K562 (cell line): ENCODE results near the gene SRSF1. TPM values are rescaled to one million over a fixed set of nuclear protein-coding genes. Genes with fewer than 3 reads are reported as not detected.

ENCODE experiments used
- CTCF ChIP-seq, 3 experiments: IDR thresholded peaks in 2 of 3; conservative IDR thresholded peaks in 1 of 3; 2 replicates each; pipeline ENCODE4 v1.5.1; 2011 to 2012; ENCODE audit warnings: low read length in 3 of 3, mild to moderate bottlenecking in 3 of 3, control low read depth in 2 of 3, improper control_type of control experiment in 1 of 3, inconsistent platforms in 1 of 3, low read depth in 1 of 3, mixed read lengths in 1 of 3, moderate library complexity in 1 of 3; ENCODE audit not compliant: insufficient read depth in 2 of 3
- NFYB ChIP-seq: IDR thresholded peaks from 2 replicates; pipeline ENCODE4 v1.6.1; 2011; ENCODE audit warnings: mild to moderate bottlenecking, moderate library complexity; ENCODE audit not compliant: insufficient read length; ENCODE audit errors: extremely low read depth
- NR2C2 ChIP-seq, 2 experiments: fragments of 200-800 bp in 1 of 2; sonication (Bioruptor generic) in 1 of 2; sonication (generic) in 1 of 2; formaldehyde crosslinking in 1 of 2; IDR thresholded peaks; 2 replicates each; pipeline versions ENCODE4 v1.6.1 to v1.8.0; 2016 to 2022; ENCODE audit warnings: mild to moderate bottlenecking in 1 of 2, missing compliant biosample characterization in 1 of 2, missing genetic modification characterization in 1 of 2, missing genetic modification reagents in 1 of 2
- NUFIP1 ChIP-seq: fragments of 450-650 bp; IDR thresholded peaks from 2 replicates; pipeline ENCODE4 v1.6.1; 2018; ENCODE audit not compliant: partially characterized antibody
- POLR2B ChIP-seq: fragments of 450-650 bp; IDR thresholded peaks from 2 replicates; pipeline ENCODE4 v1.6.1; 2018; ENCODE audit warnings: low read depth; ENCODE audit not compliant: partially characterized antibody
- RBBP5 ChIP-seq: fragments of 200-600 bp; sonication (generic); IDR thresholded peaks from 2 replicates; pipeline ENCODE4 v1.6.1; 2012; ENCODE audit warnings: borderline replicate concordance, mild to moderate bottlenecking, low read length, control low read depth, inconsistent platforms; ENCODE audit not compliant: insufficient read depth, poor library complexity, severe bottlenecking
- RBM15 ChIP-seq: fragments of 200-400 bp; formaldehyde crosslinking; IDR thresholded peaks from 2 replicates; pipeline ENCODE4 v1.6.1; 2018; ENCODE audit warnings: mild to moderate bottlenecking, low read length, moderate library complexity; ENCODE audit not compliant: insufficient read depth
- SMARCA4 ChIP-seq: fragments of 450-650 bp; IDR thresholded peaks from 2 replicates; pipeline ENCODE4 v1.6.1; 2016
- SNRNP70 ChIP-seq: fragments of 200-400 bp; formaldehyde crosslinking; optimal IDR thresholded peaks from 2 replicates; pipeline ENCODE3; 2017; ENCODE audit warnings: low read depth, low read length
- XRCC3 ChIP-seq: fragments of 450-650 bp; IDR thresholded peaks from 2 replicates; pipeline ENCODE4 v1.6.1; 2017; ENCODE audit warnings: mild to moderate bottlenecking, moderate library complexity
- ZBTB40 ChIP-seq, 2 experiments: fragments of 450-650 bp in 1 of 2; sonication (generic) in 1 of 2; formaldehyde crosslinking in 1 of 2; IDR thresholded peaks; 2 replicates each; pipeline versions ENCODE4 v1.7.1 to v1.9.0; 2016 to 2022; ENCODE audit warnings: inconsistent platforms in 1 of 2, mild to moderate bottlenecking in 1 of 2, missing genetic modification reagents in 1 of 2
- ZNF41 ChIP-seq: fragments of 250-450 bp; sonication (Bioruptor Pico); conservative IDR thresholded peaks from 2 replicates; pipeline ENCODE4 v1.4.0; 2020; ENCODE audit warnings: mild to moderate bottlenecking
- polyA plus RNA-seq, 8 experiments: library from polyadenylated mRNA; depleted of rRNA in 4 of 8; stranded (reverse) in 5 of 8; unstranded in 3 of 8; fragments of >200 nt; fragmentation: Nextera tagmentation in 2 of 8; fragmentation: Illumina TruSeq in 1 of 8; extraction: Ambion mirVana in 2 of 8; extraction: Trizol in 1 of 8; gene quantifications; 2 replicates each; pipeline versions ENCODE4 v1.2.1 to v1.2.3, GENCODE V29; 2011 to 2014; ENCODE audit warnings: inconsistent platforms in 1 of 8, missing spikeins in 1 of 8
- total RNA-seq, 7 experiments: library from RNA; depleted of rRNA in 6 of 7; stranded (reverse); fragments of >200 nt in 6 of 7; fragmentation: Illumina TruSeq in 2 of 7; extraction: Trizol in 2 of 7; gene quantifications; 2 replicates each; pipeline versions ENCODE4 v1.2.1 to v1.2.3, GENCODE V29; 2011 to 2021; ENCODE audit warnings: low replicate concordance in 1 of 7

Gene SRSF1
- total and polyA plus RNA-seq, 9 of the 15 experiments (the other 6 are each of a cell fraction or from before 2014, with no cell fraction given) = 77.8 to 559 (median 442) TPM

GRCh38 chr17:58005031-58005727, 1.9 kb downstream of the SRSF1 start (continued):
- TF ChIP-seq ZNF41 (CRISPR knock-in tag) (no peak), SMARCA4 (no peak), SNRNP70 (no peak), RBM15 (no peak), NR2C2 (CRISPR knock-in tag; IDR thresholded peaks at IDR 0.05) (no peak), NR2C2 (tag; IDR thresholded peaks at IDR 0.05) (peak; percentile 75), RBBP5 (peak; percentile 22), POLR2B (peak; percentile 26), XRCC3 (no peak), NFYB (peak; percentile 43), ZBTB40 (IDR thresholded peaks at IDR 0.05) (no peak), ZBTB40 (CRISPR knock-in tag; IDR thresholded peaks at IDR 0.05) (no peak), CTCF (IDR thresholded peaks at IDR 0.05 in 2 of 3, conservative IDR thresholded peaks at IDR 0.05 in 1 of 3; ENCODE audit: insufficient read depth in 2 of 3, low read depth in 1 of 3, low read length in 3 of 3) (peak; percentile 15 to 29 (median 18); a peak in 3 of 6 replicates), NUFIP1 (peak; percentile 20)
